Activated CD4-positive, alpha-beta T cell treated with anti-CD3 and anti-CD28 coated beads for 36 hours (primary cell): ENCODE results near the gene RPN2. TPM values are rescaled to one million over a fixed set of nuclear protein-coding genes. Genes with fewer than 3 reads are reported as not detected.
"Not testable (repeated sequence)": the region's sequence is repeated elsewhere in the genome, so short reads cannot be mapped to it uniquely, and the experiment has no call there.

Experiments used
- ATAC-seq: fragments of 200-7000 bp; cut with Tn5 transposase; one replicate; pipeline ENCODE4 v1.10.0; 2021; ENCODE audit warnings: mild to moderate bottlenecking, moderate library complexity
- CTCF ChIA-PET: fragments of 350-600 bp; sonication (Branson Sonifier 250); formaldehyde crosslinking; loops from one replicate; lab custom pipeline; 2021; ENCODE audit warnings: antibody characterized with exemption; lab: Charles Lee
- POLR2A ChIA-PET: fragments of 350-600 bp; sonication (Branson Sonifier 250); formaldehyde crosslinking; loops from one replicate; lab custom pipeline; 2021; ENCODE audit warnings: antibody characterized with exemption, inconsistent platforms; lab: Charles Lee
- DNase-seq: peaks from one replicate; pipeline ENCODE4 v3.0.0-alpha.2; 2020
- H3K27ac Mint-ChIP-seq: one replicate; pipeline ENCODE4 v1.8.0; 2021; ENCODE audit warnings: mixed read lengths
- H3K27me3 Mint-ChIP-seq: one replicate; pipeline ENCODE4 v1.8.0; 2021; ENCODE audit warnings: mixed read lengths
- H3K36me3 Mint-ChIP-seq: one replicate; pipeline ENCODE4 v1.8.0; 2021; ENCODE audit warnings: low read depth, mixed read lengths
- H3K4me1 Mint-ChIP-seq: one replicate; pipeline ENCODE4 v1.8.0; 2021; ENCODE audit warnings: mixed read lengths
- H3K4me3 Mint-ChIP-seq: one replicate; pipeline ENCODE4 v1.8.0; 2021; ENCODE audit warnings: mild to moderate bottlenecking, moderate library complexity, mixed read lengths
- H3K9me3 Mint-ChIP-seq: one replicate; pipeline ENCODE4 v1.8.0; 2021; ENCODE audit warnings: low read depth, mixed read lengths
- intact Hi-C, 2 experiments: fragments of 100-400 bp; cut with DNase I in 1 of 2; cut with micrococcal nuclease in 1 of 2; formaldehyde crosslinking; loops; one replicate each; pipeline versions ENCODE4 v1.14.2 to v1.15.1; 2022 to 2024; cut with DNase I, micrococcal nuclease
- total RNA-seq, 2 experiments: library from RNA; stranded (reverse); gene quantifications; one replicate each; pipeline ENCODE4 v1.2.3, GENCODE V29; 2021

The RPN2 gene
- 100 to 1,000 TPM; 103 to 115 TPM for total RNA-seq

GRCh38 chr20:37178839-37179682 is at the start of gene RPN2, which contains the start of gene MROH8:
RPN2 (plus strand) TSS chr20:37179330; CDS start chr20:37179357, 27 bp downstream.
MROH8 (minus strand) TSS chr20:37179548.
- H3K36me3 Mint-ChIP-seq, result peaks cover 20% of the 10 kb centered on the region
- POLR2A ChIA-PET, result interaction anchor here (0.6 to 1.7 kb wide), 10 partner anchors 10 to 1695 kb away, joined by 3 to 12 read pairs (median 4); partner anchors contain the start of genes DSN1 and RBL1
- H3K27me3 Mint-ChIP-seq, result no peaks in the 10 kb centered on the region

GRCh38 chr20:37131486-37131885 is 47.6 kb upstream of the RPN2 start:
- DNase-seq (no peak), ATAC-seq (no peak)
- ChIA-PET CTCF (interaction anchor here (0.7 kb wide), 1 partner anchor 478 kb away, joined by 3 read pairs; no protein-coding TSS in a partner anchor), POLR2A (no interaction called here)
- H3K36me3 Mint-ChIP-seq, result no peaks in the 10 kb centered on the region
- no peak overlapping the region for H3K4me3 Mint-ChIP-seq
- intact Hi-C loops, result no loop called here
- H3K27me3 Mint-ChIP-seq, result no peaks in the 10 kb centered on the region
- H3K4me1 Mint-ChIP-seq, result no peaks in the 10 kb centered on the region
- no peak overlapping the region for H3K27ac Mint-ChIP-seq
- H3K9me3 Mint-ChIP-seq, result no peaks in the 10 kb centered on the region

More at GRCh38 chr20:37178839-37179682, at the start of gene RPN2, which contains the start of gene MROH8:
- DNase-seq (peak; percentile 98), ATAC-seq (peak; percentile 97)
- Mint-ChIP-seq H3K4me3 (peak within 1 kb of the TSS; percentile 87), H3K4me1 (peaks cover 33% of the 10 kb centered on the region), H3K27ac (peak within 1 kb of the TSS; percentile 92), H3K9me3 (no peaks in the 10 kb centered on the region)
- CTCF ChIA-PET, result interaction anchor here (0.7 to 4.6 kb wide), 11 partner anchors 11 to 346 kb away, joined by 3 to 36 read pairs (median 4); partner anchors contain the start of genes MANBAL and RBL1
- intact Hi-C loops, result loop anchor here (1.0 to 5.0 kb wide), 11 partner anchors 83 to 1293 kb away; partner anchors contain the start of genes BLCAP (in 1 of the 2), MANBAL (in 1 of the 2), RALGAPB (in 1 of the 2) and RBL1 (in 1 of the 2)

GRCh38 chr20:37133952-37134351 is 45.2 kb upstream of the RPN2 start:
- intact Hi-C loops, result no loop called here
- Mint-ChIP-seq H3K36me3 (no peaks in the 10 kb centered on the region), H3K27ac (no peak overlapping the region), H3K4me3 (no peak overlapping the region), H3K27me3 (no peaks in the 10 kb centered on the region), H3K4me1 (no peaks in the 10 kb centered on the region), H3K9me3 (no peaks in the 10 kb centered on the region)
- ChIA-PET POLR2A (no interaction called here), CTCF (no interaction called here)
- ATAC-seq (no peak), DNase-seq (no peak)

- Mint-ChIP-seq H3K4me3 (no peak overlapping the region), H3K27ac (no peak overlapping the region), H3K36me3 (no peaks in the 10 kb centered on the region), H3K4me1 (no peaks in the 10 kb centered on the region), H3K27me3 (no peaks in the 10 kb centered on the region), H3K9me3 (no peaks in the 10 kb centered on the region)
- POLR2A ChIA-PET, result no interaction called here
- ATAC-seq, result no peak
- intact Hi-C loops, result no loop called here
- DNase-seq, result no peak
- CTCF ChIA-PET, result no interaction called here
Measured at GRCh38 chr20:37137547-37137946, 41.6 kb upstream of the RPN2 start.

GRCh38 chr20:37142708-37143107 is 36.4 kb upstream of the RPN2 start:
- no peaks in the 10 kb centered on the region for H3K27me3 Mint-ChIP-seq
- POLR2A ChIA-PET, result no interaction called here
- CTCF ChIA-PET, result interaction anchor here (0.6 to 1.1 kb wide), 2 partner anchors 16 to 21 kb away, joined by 3 to 4 read pairs; no protein-coding TSS in a partner anchor
- ATAC-seq, result no peak
- H3K36me3 Mint-ChIP-seq, result no peaks in the 10 kb centered on the region
- H3K4me3 Mint-ChIP-seq, result no peak overlapping the region
- intact Hi-C loops, result no loop called here
- H3K4me1 Mint-ChIP-seq, result no peaks in the 10 kb centered on the region
- no peaks in the 10 kb centered on the region for H3K9me3 Mint-ChIP-seq
- no peak for DNase-seq
- H3K27ac Mint-ChIP-seq, result no peak overlapping the region

GRCh38 chr20:37144856-37145404 is 34.2 kb upstream of the RPN2 start:
- Mint-ChIP-seq H3K4me3 (no peak overlapping the region), H3K27ac (no peak overlapping the region), H3K27me3 (no peaks in the 10 kb centered on the region), H3K4me1 (no peaks in the 10 kb centered on the region), H3K36me3 (no peaks in the 10 kb centered on the region), H3K9me3 (no peaks in the 10 kb centered on the region)
- ChIA-PET CTCF (interaction anchor here (0.7 to 1.0 kb wide), 2 partner anchors 11 to 1576 kb away, joined by 4 to 6 read pairs; no protein-coding TSS in a partner anchor), POLR2A (no interaction called here)
- DNase-seq (no peak), ATAC-seq (no peak)
- intact Hi-C loops, result no loop called here

GRCh38 chr20:37147250-37147649 is 31.9 kb upstream of the RPN2 start:
- CTCF ChIA-PET, result interaction anchor here (0.8 kb wide), 1 partner anchor 45 kb away, joined by 3 read pairs; no protein-coding TSS in a partner anchor
- no peak for DNase-seq
- intact Hi-C loops, result no loop called here

GRCh38 chr20:37150864-37151263 is 28.3 kb upstream of the RPN2 start:
- H3K4me3 Mint-ChIP-seq, ATAC-seq, CTCF ChIA-PET, DNase-seq, H3K9me3 Mint-ChIP-seq, H3K4me1 Mint-ChIP-seq, POLR2A ChIA-PET, intact Hi-C loops, H3K27ac Mint-ChIP-seq, H3K36me3 Mint-ChIP-seq, H3K27me3 Mint-ChIP-seq: not testable (repeated sequence)

More at GRCh38 chr20:37147250-37147649, 31.9 kb upstream of the RPN2 start:
- Mint-ChIP-seq H3K4me1 (no peaks in the 10 kb centered on the region), H3K27me3 (no peaks in the 10 kb centered on the region), H3K27ac (no peak overlapping the region), H3K4me3 (no peak overlapping the region), H3K36me3 (no peaks in the 10 kb centered on the region), H3K9me3 (no peaks in the 10 kb centered on the region)
- POLR2A ChIA-PET, result no interaction called here
- no peak for ATAC-seq

- Mint-ChIP-seq H3K36me3 (no peaks in the 10 kb centered on the region), H3K27ac (no peak overlapping the region), H3K9me3 (no peaks in the 10 kb centered on the region), H3K4me1 (no peaks in the 10 kb centered on the region), H3K4me3 (no peak overlapping the region), H3K27me3 (no peaks in the 10 kb centered on the region)
- POLR2A ChIA-PET, result no interaction called here
- ATAC-seq (no peak), DNase-seq (no peak)
- intact Hi-C loops, result no loop called here
- CTCF ChIA-PET, result no interaction called here
Measured at GRCh38 chr20:37151529-37151928, 27.6 kb upstream of the RPN2 start.

- Mint-ChIP-seq H3K4me3 (no peak overlapping the region), H3K4me1 (no peaks in the 10 kb centered on the region), H3K9me3 (no peaks in the 10 kb centered on the region), H3K27ac (no peak overlapping the region), H3K36me3 (no peaks in the 10 kb centered on the region), H3K27me3 (no peaks in the 10 kb centered on the region)
- intact Hi-C loops, result no loop called here
- DNase-seq (no peak), ATAC-seq (no peak)
- POLR2A ChIA-PET, result no interaction called here
- CTCF ChIA-PET, result no interaction called here
Measured at GRCh38 chr20:37152284-37152683, 26.8 kb upstream of the RPN2 start.

GRCh38 chr20:37154684-37155298 is 24.3 kb upstream of the RPN2 start:
- ATAC-seq (no peak), DNase-seq (no peak)
- no peaks in the 10 kb centered on the region for H3K9me3 Mint-ChIP-seq
- no peak overlapping the region for H3K27ac Mint-ChIP-seq
- CTCF ChIA-PET, result interaction anchor here (0.8 kb wide), 1 partner anchor 40 kb away, joined by 3 read pairs; no protein-coding TSS in a partner anchor
- H3K36me3 Mint-ChIP-seq, result no peaks in the 10 kb centered on the region
- POLR2A ChIA-PET, result no interaction called here
- no peaks in the 10 kb centered on the region for H3K4me1 Mint-ChIP-seq
- no peak overlapping the region for H3K4me3 Mint-ChIP-seq
- intact Hi-C loops, result no loop called here
- H3K27me3 Mint-ChIP-seq, result no peaks in the 10 kb centered on the region
